Astrocyte (in vitro differentiated cells and primary cell): Measurements from ENCODE around the gene PHC3.

Experiments used
- CTCF ChIP-seq: IDR thresholded peaks from 2 replicates; pipeline ENCODE4 v1.5.1; 2011; ENCODE audit warnings: low read depth, mild to moderate bottlenecking, inconsistent platforms, low read length, moderate library complexity; ENCODE audit not compliant: insufficient read depth
- EZH2 ChIP-seq: IDR thresholded peaks from 2 replicates; pipeline ENCODE4 v1.6.1; 2012; ENCODE audit warnings: mild to moderate bottlenecking, low read length, inconsistent platforms; ENCODE audit not compliant: insufficient read depth

- no peak for TF ChIP-seq CTCF
- no peak for TF ChIP-seq EZH2
These were observed 123.4 kb downstream of the PHC3 start for GRCh38 chr3:170058127-170058526.
